Measurements from ENCODE around the gene C5orf58. TPM values are rescaled to one million over a fixed set of nuclear protein-coding genes. Genes with fewer than 3 reads are reported as not detected.

C5orf58 gene, protein sequence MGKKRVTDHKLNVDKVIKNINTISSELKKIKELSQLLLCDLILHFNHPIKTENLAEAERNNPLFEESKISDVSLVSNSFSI
- 0.75 TPM for polyA plus RNA-seq (2013, experiment 1 of 2)
- polyA plus RNA-seq (2013, experiment 2 of 2): 1.1 TPM

DNA sequence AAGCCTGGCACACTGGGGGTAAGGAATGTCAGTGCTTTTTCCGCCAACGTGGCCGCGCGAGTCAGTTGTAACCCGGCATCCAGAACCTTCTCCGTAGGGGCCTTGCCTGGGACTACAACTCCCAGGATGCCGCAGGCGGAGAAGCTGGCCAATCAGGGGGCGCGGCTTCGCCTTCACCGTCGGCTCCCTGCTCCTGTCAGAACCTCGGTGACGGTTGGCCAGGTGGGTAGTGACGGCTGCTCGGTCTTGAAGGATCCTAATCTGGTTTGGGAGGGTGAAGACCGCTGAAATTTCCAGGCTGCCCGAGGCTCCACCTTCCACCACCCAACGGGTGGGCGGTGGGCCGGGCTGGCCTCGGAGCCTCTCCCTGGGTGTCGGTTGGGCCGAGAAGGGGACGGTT lies at the start of gene C5orf58:
TSS of gene C5orf58 (plus strand) at position 200 of the 400 bp plus-strand sequence. CDS start 1,992 bp downstream, outside the sequence.
- H3K4me3 ChIP-seq (ENCODE audit: low read length): no peak within 1 kb of the TSS
- H3K27ac ChIP-seq (ENCODE audit: low read depth, low read length): no peak within 1 kb of the TSS
- no peaks in the 10 kb centered on the region for H3K27me3 ChIP-seq (ENCODE audit: insufficient read depth, low read length)

DNA sequence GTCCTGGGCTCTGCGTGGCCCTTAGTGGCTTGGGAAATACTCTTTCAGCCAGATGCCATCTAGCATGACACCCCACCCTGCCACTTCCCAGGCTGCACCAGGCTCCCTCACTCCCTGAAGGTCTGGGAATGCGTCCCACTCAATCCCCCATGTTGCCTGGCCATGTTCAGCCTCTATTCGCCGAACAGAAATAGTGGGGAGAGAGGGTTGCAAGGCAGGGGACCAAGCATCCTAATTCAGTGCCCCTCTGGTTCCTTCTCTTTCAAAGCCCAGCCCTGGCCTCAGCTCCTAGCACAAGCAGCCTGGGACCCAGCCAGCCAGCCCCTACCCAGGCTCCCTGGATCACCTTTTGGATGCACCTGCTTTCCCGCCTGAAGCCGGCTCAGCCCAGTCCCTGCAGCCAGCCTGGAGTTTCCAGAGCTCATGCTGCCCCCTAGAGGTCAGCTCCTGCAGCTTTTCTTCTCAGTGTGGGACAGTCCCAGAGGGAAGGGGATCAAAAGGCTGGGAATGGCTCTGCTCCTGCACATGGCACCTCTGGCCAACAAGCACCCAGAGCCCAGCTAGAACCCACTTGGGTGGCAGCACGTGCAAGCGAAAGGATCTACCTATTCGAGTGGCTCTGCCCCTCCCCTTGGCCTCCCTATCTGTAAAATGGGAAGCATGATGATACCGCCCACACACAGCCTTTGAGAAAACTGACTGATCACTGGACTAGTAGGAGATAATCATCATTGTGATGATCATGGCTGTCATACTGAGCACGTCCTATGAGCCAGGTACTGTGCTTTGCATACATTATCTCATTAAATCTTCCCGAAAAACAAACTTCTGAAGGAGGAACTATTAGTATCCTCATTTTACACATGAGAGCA lies 48.7 kb upstream of the C5orf58 start:
- H3K27ac ChIP-seq (ENCODE audit: low read depth, low read length): no peak overlapping the region
- no peaks in the 10 kb centered on the region for H3K4me1 ChIP-seq (ENCODE audit: insufficient read depth, low read length)
- no peaks in the 10 kb centered on the region for H3K36me3 ChIP-seq (ENCODE audit: insufficient read depth, low read length)
- no peaks in the 10 kb centered on the region for H3K9me3 ChIP-seq (ENCODE audit: insufficient read depth, low read depth, low read length)
- H3K9ac ChIP-seq (ENCODE audit: low read depth, low read length): no peak overlapping the region
- H3K27me3 ChIP-seq (ENCODE audit: insufficient read depth, low read length): no peaks in the 10 kb centered on the region
- H3K4me3 ChIP-seq (ENCODE audit: low read length): no peak overlapping the region
- WGBS: 52% methylated on average over 12 of the region's 12 CpGs

More for the DNA sequence above, at the start of gene C5orf58:
- Histone ChIP-seq H3K36me3 (ENCODE audit: insufficient read depth, low read length) (no peaks in the 10 kb centered on the region), H3K9me3 (ENCODE audit: insufficient read depth, low read depth, low read length) (no peaks in the 10 kb centered on the region), H3K4me1 (ENCODE audit: insufficient read depth, low read length) (no peaks in the 10 kb centered on the region), H3K9ac (ENCODE audit: low read depth, low read length) (no peak within 1 kb of the TSS)
- 92% methylated on average over 27 of the region's 27 CpGs for WGBS

DNA sequence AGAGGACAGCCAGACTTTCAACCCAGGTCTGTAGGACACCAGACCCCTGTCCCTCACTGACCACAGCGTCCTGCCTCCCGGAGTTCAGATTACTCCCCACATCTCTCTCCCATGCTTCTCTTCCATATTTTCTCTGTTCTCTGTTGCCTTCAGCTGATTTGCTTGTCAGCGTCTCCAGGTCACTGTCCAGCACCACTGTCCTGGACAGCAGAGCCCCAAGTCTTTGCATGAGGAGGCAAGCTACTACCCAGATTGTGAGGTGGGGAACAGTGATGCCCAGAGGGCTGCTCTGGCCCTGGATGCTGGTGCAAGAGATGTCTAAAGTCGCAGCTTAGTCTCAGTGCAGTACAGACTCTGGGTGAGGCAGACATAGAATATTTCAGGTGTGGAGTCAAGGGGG lies 48.0 kb upstream of the C5orf58 start:
- H3K4me1 ChIP-seq (ENCODE audit: insufficient read depth, low read length): no peaks in the 10 kb centered on the region
- H3K9me3 ChIP-seq (ENCODE audit: insufficient read depth, low read depth, low read length): no peaks in the 10 kb centered on the region
- no peaks in the 10 kb centered on the region for H3K36me3 ChIP-seq (ENCODE audit: insufficient read depth, low read length)
- H3K27ac ChIP-seq (ENCODE audit: low read depth, low read length): no peak overlapping the region
- no peak overlapping the region for H3K9ac ChIP-seq (ENCODE audit: low read depth, low read length)
- H3K4me3 ChIP-seq (ENCODE audit: low read length): no peak overlapping the region
- 95% methylated on average over 4 of the region's 4 CpGs for WGBS
- H3K27me3 ChIP-seq (ENCODE audit: insufficient read depth, low read length): no peaks in the 10 kb centered on the region

DNA sequence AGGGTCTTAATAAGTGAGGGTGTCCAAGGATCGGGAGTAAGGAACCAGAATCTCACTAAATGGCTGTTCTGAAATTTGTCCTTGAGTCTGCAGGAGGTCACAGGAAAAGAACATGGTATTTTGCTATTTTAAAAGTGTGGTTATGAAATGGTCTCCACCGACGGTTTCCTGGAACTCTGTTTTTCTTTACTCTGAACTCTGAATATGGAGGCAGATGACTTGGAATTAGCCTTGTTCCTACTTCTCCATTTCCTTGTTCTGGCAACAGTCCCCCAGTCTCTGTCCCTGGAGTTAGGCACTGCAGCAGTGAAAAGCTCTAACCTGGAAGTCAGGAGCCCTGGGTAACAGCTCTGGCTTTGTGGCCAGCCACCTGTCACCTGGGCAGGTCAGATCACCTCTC lies 46.6 kb upstream of the C5orf58 start:
- Histone ChIP-seq H3K27me3 (ENCODE audit: insufficient read depth, low read length) (no peaks in the 10 kb centered on the region), H3K36me3 (ENCODE audit: insufficient read depth, low read length) (no peaks in the 10 kb centered on the region), H3K4me1 (ENCODE audit: insufficient read depth, low read length) (peaks cover 9% of the 10 kb centered on the region; the same call in 1 of the 2 replicates), H3K9me3 (ENCODE audit: insufficient read depth, low read depth, low read length) (no peaks in the 10 kb centered on the region), H3K27ac (ENCODE audit: low read depth, low read length) (no peak overlapping the region), H3K4me3 (ENCODE audit: low read length) (no peak overlapping the region), H3K9ac (ENCODE audit: low read depth, low read length) (no peak overlapping the region)
- 93% methylated on average over 3 of the region's 3 CpGs for WGBS

DNA sequence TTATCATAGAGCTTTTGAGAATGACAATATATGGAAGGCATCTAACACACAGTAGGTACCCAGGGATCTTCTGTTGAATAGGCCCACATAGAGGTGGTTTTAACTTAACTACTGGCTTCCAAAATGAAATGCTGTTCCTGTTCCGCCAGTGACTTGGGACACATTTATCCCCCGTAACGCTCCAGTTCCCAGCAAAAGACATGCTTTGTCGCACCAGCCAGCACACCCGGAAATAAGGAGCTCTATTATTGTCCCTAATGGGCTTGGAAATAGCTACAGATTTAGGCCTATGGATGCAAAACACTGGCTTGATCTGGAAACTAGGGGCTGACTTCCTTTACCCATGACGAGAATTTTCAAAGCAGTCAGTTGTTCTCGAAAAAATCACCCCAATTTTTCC lies 45.9 kb upstream of the C5orf58 start:
- 95% methylated on average over 7 of the region's 7 CpGs for WGBS
- H3K9me3 ChIP-seq (ENCODE audit: insufficient read depth, low read depth, low read length): no peaks in the 10 kb centered on the region
- no peaks in the 10 kb centered on the region for H3K27me3 ChIP-seq (ENCODE audit: insufficient read depth, low read length)
- no peaks in the 10 kb centered on the region for H3K36me3 ChIP-seq (ENCODE audit: insufficient read depth, low read length)
- H3K9ac ChIP-seq (ENCODE audit: low read depth, low read length): no peak overlapping the region
- no peak overlapping the region for H3K27ac ChIP-seq (ENCODE audit: low read depth, low read length)
- peaks cover 14% of the 10 kb centered on the region; the same call in 1 of the 2 replicates for H3K4me1 ChIP-seq (ENCODE audit: insufficient read depth, low read length)
- H3K4me3 ChIP-seq (ENCODE audit: low read length): no peak overlapping the region

DNA sequence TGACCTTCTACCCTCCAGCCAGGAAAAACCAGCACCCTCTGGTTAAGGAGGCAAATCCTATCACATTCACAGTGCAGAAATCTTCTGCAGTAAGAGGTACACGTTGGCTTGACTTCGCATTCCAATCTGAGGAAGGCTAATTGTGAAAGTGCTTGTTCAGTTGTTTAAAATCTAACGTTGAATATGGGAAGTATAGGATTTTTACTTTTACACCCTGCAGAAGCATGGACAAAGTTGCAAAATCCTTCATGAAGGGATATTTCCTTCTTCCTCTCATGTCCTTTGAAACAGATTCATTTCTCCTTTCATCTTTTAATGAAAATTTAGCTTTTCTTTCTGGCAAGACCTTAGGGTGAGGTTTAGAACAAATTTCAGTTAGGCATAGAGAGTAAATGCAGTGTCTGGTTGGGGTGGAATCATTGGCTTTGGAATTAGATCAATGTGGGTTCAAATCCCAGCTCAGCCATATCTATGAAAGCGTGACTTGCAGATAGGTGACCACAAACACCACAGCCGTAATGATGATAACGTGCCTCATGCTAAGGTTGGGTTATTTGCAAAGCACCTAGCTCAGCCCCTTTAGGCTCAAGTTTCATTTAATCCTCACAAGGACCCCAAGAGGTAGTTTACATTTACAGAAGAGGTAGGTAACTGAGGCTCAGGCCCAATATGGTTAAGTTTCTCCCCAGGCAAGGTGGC lies 42.2 kb upstream of the C5orf58 start:
- H3K27me3 ChIP-seq (ENCODE audit: insufficient read depth, low read length): no peaks in the 10 kb centered on the region
- H3K27ac ChIP-seq (ENCODE audit: low read depth, low read length): no peak overlapping the region
- H3K36me3 ChIP-seq (ENCODE audit: insufficient read depth, low read length): no peaks in the 10 kb centered on the region
- peaks cover 14% of the 10 kb centered on the region; the same call in 1 of the 2 replicates for H3K4me1 ChIP-seq (ENCODE audit: insufficient read depth, low read length)
- H3K4me3 ChIP-seq (ENCODE audit: low read length): no peak overlapping the region
- WGBS: 65% methylated on average over 6 of the region's 6 CpGs
- H3K9ac ChIP-seq (ENCODE audit: low read depth, low read length): no peak overlapping the region
- no peaks in the 10 kb centered on the region for H3K9me3 ChIP-seq (ENCODE audit: insufficient read depth, low read depth, low read length)

DNA sequence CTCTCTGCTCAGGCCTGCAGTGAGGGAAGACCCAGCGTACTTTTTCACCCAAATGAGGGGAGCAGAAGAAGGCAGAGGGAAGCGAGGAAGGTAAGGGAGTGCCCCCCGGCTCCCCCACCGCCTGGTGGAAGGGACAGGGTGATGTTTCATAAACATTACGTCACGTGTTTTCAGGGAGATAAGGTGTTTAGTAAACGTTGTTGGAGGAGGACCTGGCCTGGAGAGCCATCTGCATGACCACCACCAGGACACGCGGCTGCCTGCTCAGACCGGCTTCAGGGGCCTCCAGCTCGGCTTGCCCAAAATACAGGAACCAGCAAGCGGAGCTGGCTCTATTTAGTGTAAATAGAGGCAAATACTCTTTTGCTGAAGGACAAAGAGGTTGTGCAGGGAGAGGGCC lies 40.0 kb upstream of the C5orf58 start:
- H3K36me3 ChIP-seq (ENCODE audit: insufficient read depth, low read length): no peaks in the 10 kb centered on the region
- no peaks in the 10 kb centered on the region for H3K9me3 ChIP-seq (ENCODE audit: insufficient read depth, low read depth, low read length)
- no peak overlapping the region for H3K4me3 ChIP-seq (ENCODE audit: low read length)
- H3K27ac ChIP-seq (ENCODE audit: low read depth, low read length): no peak overlapping the region
- no peak overlapping the region for H3K9ac ChIP-seq (ENCODE audit: low read depth, low read length)
- H3K27me3 ChIP-seq (ENCODE audit: insufficient read depth, low read length): no peaks in the 10 kb centered on the region
- WGBS: 89% methylated on average over 12 of the region's 12 CpGs
- H3K4me1 ChIP-seq (ENCODE audit: insufficient read depth, low read length): peaks cover 14% of the 10 kb centered on the region; the same call in 1 of the 2 replicates

DNA sequence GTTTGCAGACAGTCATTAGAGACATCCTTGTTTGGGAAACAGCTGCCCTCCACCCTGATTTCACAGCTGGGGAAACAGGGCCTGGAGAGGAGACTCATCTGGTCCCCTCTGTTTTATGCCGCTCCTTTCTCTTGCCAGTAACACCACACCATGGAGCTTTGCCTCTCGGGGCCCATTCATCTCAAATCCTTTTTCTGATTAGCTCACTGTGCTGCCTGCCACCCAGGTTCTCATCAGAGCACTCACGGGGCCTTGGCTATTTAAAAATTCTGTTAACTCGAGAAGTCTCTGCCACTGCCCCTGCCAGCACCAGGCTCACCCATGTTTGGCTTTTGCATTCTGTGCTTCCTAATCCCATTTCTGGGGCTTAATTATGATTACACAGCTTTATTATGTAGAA lies 36.8 kb upstream of the C5orf58 start:
- H3K27me3 ChIP-seq (ENCODE audit: insufficient read depth, low read length): no peaks in the 10 kb centered on the region
- 71% methylated on average over 4 of the region's 4 CpGs for WGBS

DNA sequence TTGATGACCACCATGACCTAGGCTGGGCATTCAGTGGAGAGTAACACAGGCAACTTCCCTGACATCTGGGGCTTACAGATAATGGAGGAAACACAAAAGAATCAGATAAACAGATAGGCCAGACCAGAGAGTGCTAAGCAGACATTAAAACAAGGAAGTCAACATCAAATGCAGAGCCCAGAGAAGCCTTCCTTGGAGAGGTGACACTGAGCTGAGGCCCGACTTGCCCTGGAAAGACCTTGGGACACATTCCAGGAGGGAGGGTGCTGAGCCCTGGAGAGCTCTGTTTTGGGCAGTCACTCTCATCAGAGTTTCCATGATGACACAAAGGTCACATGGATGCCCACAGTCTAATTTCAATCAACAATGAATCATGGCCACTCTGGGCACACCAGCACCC lies 31.9 kb upstream of the C5orf58 start:
- Histone ChIP-seq H3K9ac (ENCODE audit: low read depth, low read length) (no peak overlapping the region), H3K27ac (ENCODE audit: low read depth, low read length) (no peak overlapping the region), H3K9me3 (ENCODE audit: insufficient read depth, low read depth, low read length) (no peaks in the 10 kb centered on the region), H3K36me3 (ENCODE audit: insufficient read depth, low read length) (no peaks in the 10 kb centered on the region), H3K4me1 (ENCODE audit: insufficient read depth, low read length) (0 out of 2 replicates have a peak, but pooled peaks cover under 1% of the 10 kb centered on the region), H3K4me3 (ENCODE audit: low read length) (no peak overlapping the region), H3K27me3 (ENCODE audit: insufficient read depth, low read length) (no peaks in the 10 kb centered on the region)
- 2% methylated on average over 1 of the region's 1 CpG for WGBS

More for the DNA sequence above, 36.8 kb upstream of the C5orf58 start:
- no peaks in the 10 kb centered on the region for H3K9me3 ChIP-seq (ENCODE audit: insufficient read depth, low read depth, low read length)
- no peaks in the 10 kb centered on the region for H3K36me3 ChIP-seq (ENCODE audit: insufficient read depth, low read length)
- H3K4me1 ChIP-seq (ENCODE audit: insufficient read depth, low read length): peaks cover 6% of the 10 kb centered on the region; the same call in 1 of the 2 replicates
- H3K9ac ChIP-seq (ENCODE audit: low read depth, low read length): no peak overlapping the region
- H3K27ac ChIP-seq (ENCODE audit: low read depth, low read length): no peak overlapping the region
- H3K4me3 ChIP-seq (ENCODE audit: low read length): no peak overlapping the region

DNA sequence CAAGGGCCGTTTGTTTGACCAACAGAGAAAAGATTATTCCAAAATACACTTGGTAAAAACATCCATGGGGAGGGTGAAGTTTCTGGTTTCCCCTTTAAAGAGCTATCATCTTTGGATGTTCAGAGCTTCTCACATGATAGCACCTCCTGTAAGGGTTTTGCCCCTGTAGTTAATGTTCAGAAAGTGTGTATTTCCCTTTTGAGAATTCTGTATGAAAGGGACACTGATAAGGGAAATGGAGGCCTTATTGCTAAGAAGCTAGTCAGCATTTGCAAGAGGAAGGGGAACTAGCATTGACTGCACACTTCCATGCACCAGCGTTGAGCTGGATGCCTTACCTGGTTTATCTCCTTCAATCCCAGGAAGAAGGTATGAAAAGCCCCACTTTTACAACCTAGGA lies 31.5 kb upstream of the C5orf58 start:
- H3K4me3 ChIP-seq (ENCODE audit: low read length): no peak overlapping the region
- H3K27me3 ChIP-seq (ENCODE audit: insufficient read depth, low read length): no peaks in the 10 kb centered on the region
- H3K4me1 ChIP-seq (ENCODE audit: insufficient read depth, low read length): 0 out of 2 replicates have a peak, but pooled peaks cover 4% of the 10 kb centered on the region
- no peak overlapping the region for H3K9ac ChIP-seq (ENCODE audit: low read depth, low read length)
- no peak overlapping the region for H3K27ac ChIP-seq (ENCODE audit: low read depth, low read length)
- H3K9me3 ChIP-seq (ENCODE audit: insufficient read depth, low read depth, low read length): no peaks in the 10 kb centered on the region
- WGBS: 91% methylated on average over 2 of the region's 2 CpGs
- H3K36me3 ChIP-seq (ENCODE audit: insufficient read depth, low read length): no peaks in the 10 kb centered on the region

DNA sequence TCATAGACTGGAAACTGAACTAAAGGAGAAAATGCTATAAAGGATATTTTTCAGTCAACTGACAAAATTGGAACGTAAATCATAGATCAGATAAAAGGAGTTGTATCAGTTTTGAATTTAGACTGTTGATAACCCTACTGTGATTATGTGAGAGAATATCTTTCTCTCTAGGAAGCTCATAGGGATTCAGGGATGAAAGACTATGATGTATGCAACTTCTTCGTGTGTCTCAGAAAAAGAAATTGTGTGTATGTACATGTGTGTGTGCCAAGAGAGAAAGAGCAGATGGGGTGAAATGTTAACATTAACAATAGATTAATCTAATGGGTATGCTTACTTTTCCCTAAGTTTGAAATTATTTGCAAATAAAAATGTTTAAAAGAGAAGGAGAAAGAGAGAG lies 30.7 kb upstream of the C5orf58 start:
- Histone ChIP-seq H3K27me3 (ENCODE audit: insufficient read depth, low read length) (no peaks in the 10 kb centered on the region), H3K36me3 (ENCODE audit: insufficient read depth, low read length) (no peaks in the 10 kb centered on the region), H3K9ac (ENCODE audit: low read depth, low read length) (no peak overlapping the region), H3K4me1 (ENCODE audit: insufficient read depth, low read length) (0 out of 2 replicates have a peak, but pooled peaks cover 4% of the 10 kb centered on the region), H3K9me3 (ENCODE audit: insufficient read depth, low read depth, low read length) (no peaks in the 10 kb centered on the region), H3K4me3 (ENCODE audit: low read length) (no peak overlapping the region), H3K27ac (ENCODE audit: low read depth, low read length) (no peak overlapping the region)
- 91% methylated on average over 2 of the region's 2 CpGs for WGBS
